C4-2B (cell line): ENCODE data around the gene KRTDAP.

Experiments
- CTCF ChIP-seq: fragments of 450-650 bp; conservative IDR thresholded peaks from 2 replicates; pipeline ENCODE4 v1.5.1; 2017; ENCODE audit warnings: mild to moderate bottlenecking
- ZFX ChIP-seq: fragments of 450-650 bp; IDR thresholded peaks from 2 replicates; pipeline ENCODE4 v1.6.1; 2017

DNA sequence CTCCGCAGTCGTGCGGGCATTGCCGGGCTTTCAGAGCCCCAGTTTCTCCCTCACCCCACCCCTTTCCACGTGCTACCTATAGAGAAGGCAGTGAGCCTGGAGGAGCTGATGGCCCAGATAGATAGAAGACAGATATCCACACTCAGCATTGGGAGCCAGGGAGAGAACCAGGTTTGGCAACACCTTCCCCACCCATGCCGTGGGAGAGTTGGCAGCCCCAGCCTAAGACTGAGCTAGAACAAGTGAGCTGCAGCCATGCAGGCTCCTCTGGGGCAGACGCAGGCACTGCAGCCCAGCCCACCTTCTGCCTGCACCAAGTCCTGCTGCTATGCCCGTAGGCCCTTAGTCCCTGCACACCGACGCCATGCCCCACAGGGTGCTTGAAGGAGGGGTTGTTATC is 10.3 kb upstream of the KRTDAP start:
- no peak for TF ChIP-seq ZFX
- no peak for TF ChIP-seq CTCF
